HG03103 (cell line): Measurements from ENCODE around the gene RANBP3.
"Not testable (repeated sequence)": the region's sequence is repeated elsewhere in the genome, so short reads cannot be mapped to it uniquely, and the experiment has no call there.

Source experiments
- ATAC-seq: cut with Tn5 transposase; IDR thresholded peaks from one replicate; pipeline ENCODE4 v1.9.1; 2021; ENCODE audit warnings: low read depth; ENCODE audit not compliant: unreplicated experiment

Gene RANBP3

DNA sequence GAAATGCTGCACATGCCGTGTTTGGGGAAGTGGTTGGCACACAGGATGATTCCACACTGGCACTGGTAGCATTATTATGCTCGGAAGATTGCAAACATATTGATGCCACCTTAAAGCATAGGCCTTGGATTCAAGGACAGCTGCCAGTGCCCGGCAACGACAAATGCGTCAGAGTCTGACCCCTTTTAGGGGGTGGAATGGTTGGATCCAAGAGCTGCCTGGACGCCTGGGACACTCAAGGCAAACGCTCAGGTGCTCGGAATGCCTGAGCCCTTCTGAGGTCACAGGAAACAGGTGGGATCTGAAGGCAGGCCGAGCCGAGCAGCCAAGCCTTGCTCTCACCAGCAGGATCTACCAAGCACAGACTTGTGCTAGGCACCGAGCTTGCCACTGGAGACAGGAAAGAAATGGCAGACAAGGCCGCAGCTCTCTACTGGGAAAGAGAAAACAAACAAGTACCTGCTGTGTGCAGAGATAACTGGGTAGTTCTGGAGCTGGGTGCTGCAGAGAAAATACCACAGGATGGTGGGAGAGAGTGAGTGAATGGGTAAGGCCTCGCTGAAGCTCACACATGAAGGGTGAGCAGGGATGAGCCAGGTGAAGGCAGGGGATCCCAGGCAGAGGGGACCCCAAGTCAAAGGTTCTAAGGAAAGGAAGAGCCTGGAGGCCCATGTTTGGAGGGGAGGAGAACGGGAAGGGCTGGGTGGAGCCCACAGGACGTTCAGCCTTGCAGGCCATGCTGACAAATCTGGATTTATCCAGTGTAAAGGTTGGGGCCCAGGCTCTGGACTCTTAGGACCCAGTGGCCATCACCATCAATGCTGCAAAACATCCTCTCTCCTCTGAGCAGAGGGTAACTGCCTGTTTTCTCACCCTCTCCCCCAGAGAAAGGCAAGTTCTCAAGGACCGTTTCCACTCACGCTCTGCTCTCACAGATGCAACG lies 9.2 kb downstream of the RANBP3 start:
- no peak for ATAC-seq

DNA sequence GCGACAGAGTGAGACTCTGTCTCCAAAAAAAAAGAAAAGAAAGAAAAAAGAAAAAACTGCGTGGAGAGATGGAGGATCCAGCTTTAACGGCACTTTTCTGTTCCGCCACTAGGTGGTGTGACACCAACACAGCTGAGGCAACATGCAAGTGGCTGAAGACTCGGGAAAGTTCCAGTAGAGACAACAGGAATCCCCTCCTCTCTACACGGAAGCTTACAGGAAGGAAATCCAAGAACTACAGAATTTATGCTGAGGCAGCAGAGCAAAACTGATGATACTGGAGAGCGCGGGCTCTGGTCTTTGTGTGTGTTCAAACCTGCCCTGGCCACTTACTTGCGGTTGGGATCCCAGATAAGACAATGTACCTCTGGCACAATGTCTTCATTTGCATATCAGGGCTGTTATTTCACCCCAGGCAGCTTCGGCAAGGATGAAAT lies 9.9 kb downstream of the RANBP3 start:
- ATAC-seq: no peak

DNA sequence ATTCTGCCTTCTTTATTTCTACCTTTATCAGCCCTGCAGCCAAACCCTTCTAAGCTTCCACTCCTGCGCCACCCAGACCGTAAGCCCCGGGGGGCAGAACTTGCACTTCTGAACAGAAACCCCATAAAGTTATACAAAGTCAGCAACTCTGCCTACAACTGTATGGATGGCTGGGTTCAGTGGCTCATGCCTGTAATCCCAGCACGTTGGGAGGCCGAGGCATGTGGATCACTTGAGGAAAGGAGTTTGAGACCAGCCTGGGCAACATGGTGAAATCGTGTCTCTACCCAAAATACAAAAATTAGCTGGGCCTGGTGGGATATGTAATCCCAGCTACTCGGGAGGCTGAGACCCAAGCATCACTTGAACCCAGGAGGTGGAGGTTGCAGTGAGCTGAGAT lies 10.4 kb downstream of the RANBP3 start:
- no peak for ATAC-seq

DNA sequence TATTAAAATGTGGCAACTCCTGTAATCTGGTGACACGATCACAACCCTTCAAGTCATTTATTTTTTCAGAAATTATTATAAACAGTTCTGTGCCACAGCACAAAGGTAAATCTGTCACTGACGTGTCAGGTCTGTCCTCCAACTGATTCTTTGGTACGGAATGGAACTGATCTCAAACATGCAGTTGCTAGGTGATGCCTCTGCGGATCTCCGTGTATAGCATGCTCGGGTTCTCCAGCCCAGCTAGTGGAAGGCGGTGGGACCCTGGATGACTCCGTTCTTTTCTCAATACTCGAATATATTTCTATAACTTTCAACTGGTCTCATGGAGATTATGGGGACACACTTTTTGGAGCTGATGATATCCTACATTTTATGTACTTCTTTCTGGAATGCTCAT lies 11.0 kb downstream of the RANBP3 start:
- ATAC-seq: no peak

DNA sequence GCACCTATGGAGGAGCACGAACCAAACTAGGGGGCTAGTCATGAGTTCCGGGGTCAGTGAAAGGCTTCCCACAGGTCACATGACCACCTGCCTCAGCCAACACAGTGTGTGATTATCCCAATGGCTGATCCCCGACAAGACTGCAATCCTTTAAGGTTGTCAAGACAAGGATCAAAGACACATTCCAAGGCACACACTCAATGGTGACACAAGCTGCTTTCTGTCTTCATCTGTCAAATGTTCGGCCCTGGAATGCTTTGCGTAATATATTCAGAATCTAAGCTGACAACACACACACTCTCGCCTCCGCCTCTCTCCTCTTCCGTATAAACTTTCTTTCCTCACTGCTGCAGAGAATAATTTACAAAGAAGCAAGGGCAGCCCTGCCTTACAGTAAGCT lies 11.7 kb downstream of the RANBP3 start:
- no peak for ATAC-seq

DNA sequence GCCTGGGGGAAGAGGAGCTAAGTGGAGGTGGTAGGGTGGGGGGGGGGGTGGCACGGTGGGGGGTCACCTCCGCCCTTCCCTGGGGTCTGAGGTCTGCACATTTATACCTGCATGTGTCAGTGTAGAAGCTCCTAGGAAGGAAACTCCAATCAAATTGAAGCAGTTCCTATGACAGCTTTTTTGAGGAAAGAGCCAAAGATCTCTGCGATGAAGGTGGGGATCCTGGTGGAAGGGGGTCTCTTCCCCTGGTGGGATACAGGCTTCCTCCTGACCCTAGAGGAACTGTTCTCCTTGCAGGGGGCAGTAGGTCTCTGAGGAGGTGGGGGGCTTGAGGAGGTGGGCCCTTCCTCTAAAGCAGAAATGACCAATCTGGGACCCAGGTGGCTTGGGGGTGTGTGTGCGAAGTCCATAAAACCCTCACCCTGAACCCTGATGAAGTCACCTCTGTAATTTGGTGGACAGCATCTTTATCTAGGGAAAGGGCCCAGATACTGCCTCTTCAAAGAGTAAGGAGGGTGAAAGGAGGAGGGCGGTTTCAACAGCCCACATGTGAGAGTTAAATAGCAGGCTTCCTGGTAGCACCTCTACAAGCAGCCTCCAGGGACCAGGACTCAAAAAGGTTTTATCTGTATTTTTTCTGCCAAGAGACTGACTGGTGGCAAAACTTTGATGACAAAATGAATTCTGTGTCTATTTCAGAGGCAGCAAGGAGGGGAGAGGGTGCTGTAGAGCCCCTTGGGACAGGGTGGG lies 12.9 kb downstream of the RANBP3 start:
- ATAC-seq: no peak

DNA sequence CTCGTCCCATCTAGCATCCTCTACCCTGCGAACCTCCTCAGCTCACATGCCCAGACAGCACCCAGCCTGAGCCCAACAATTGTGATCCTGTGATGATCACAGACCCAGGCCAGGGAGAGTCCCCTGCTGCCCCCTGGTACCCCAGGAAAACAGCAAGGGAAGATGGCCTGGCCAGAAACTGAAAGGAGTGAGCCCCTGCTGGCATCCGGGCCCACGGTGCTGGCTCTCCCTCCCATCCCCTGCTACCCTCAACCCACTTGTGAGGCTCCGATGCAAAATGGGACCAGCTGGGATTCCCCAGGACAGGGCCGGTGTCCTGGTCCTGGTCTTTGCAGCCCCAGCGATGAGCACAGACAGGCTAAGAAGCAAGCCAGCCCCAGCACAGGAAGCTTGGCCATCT lies 14.1 kb downstream of the RANBP3 start:
- ATAC-seq: no peak

DNA sequence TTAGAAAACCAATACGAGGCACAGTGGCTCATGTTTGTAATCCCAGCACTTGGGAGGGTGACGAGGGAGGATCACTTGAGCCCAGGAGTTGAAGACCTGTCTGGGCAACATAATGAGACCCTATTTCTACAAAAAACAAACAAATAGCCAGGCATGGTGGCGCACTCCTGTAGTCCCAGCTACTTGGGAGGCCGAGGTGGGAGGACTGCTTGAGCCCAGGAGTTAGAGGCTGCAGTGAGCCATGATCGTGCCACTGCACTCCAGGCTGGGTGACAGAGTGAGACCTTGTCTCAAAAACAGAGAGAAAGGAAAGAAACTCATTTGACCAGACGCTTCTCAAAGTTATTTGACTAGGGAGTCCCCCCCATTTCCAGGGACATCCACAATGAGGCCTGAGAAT lies 14.7 kb downstream of the RANBP3 start:
- not testable (repeated sequence) for ATAC-seq

DNA sequence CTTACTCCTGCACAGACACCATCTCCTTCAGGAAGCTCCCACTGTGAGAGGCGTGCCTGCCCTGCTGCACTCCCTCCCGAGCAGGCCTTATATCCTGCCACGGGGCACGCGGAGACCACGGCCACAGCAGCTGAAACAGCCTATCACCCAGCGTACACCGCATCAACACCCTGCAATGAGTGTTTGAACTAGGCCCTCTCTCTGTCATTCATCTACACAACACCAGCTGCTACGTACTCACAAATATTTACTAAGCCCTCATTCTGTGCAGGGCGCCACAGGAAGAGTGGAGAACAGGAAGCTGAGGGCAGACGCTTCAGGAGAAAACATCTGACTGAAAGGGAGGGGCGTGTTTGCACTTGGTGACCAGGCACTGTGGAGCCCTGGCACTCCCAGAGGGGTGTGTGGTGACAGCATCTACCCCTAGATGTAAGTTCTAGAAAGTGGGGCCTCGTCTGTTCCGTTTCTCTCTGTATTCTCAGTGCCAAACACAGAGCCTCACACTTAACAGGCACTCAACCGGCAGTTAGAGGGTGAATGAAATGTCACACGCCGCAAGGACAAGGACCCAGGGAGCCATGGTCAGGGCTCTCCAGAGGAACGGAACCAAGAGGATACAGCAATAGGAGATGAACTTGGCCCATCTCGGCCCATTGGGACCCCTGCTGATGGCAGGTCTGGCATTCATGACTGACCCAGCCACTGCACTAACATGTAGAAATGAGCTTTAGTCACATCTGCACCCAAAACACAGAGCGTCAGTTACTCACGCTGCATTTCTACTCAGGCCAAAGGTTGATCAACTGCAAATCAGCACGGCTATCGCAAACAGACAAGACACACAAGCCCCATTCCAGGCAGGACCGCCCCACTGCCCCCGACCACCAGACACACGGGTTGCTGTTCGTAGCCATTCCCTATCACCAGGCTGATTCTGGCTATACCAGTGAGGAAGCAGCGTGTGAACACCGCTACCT lies 15.7 kb downstream of the RANBP3 start:
- no peak for ATAC-seq

DNA sequence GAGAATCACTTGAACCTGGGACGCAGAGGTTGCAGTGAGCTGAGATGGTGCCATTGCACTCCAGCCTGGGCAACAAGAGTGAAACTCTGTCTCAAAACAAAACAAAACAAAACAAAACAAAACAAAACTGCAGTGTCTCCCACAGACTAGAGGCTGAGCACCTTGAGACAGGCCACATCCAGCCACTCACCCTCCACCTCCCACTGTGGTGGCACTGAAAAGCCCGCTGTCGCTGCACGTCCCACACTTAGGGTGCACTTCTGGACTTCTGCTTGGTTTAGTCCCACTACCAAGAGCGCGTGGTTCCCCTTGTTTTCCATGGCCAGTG lies 16.3 kb downstream of the RANBP3 start:
- ATAC-seq: not testable (repeated sequence)

DNA sequence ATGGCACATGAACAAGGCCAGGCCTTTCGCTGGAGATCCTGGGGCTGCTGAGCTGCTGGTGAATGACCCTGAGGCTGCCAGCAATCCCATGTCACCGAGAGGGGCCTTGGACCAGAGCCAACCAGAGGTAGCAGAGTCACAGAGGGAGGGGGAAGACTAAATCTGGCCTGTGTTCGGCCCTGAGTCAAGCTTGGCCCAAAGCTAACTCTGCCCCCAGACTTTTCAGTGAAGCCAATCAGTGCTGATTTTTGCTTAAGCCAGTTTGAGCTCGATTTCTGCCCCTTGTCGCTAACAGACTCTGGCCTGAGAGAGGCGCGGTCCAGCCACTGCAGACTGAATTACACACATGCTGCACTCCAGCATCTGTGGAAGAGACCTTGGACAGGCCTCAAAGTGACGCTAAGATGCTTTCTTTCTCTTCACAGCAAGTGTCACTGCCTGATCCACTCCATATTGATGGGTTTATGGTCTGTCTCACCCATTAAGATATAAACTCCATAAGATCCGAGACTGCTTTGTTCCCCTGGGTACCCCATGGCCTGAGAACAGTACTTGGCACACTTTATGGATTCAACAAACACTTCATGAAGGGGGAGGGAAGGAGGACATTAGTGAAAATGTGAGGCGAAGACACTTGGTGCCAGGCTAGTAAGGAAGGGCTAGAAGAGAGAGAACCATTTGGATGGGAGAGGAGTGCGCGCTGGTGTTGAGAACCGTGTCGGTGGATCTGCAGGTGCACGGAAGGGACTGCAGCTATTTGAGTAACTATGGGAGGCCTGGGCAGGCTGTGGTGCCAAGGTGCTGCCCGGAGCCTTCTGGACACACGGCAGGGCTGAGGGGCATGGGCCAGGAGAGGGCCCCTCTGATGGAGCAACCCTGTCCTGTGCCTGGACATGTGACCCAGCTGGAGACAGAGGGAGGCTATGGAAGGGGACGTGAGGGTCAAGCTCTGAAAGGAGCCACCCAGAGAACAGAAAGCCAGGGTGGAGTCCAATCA lies 17.6 kb downstream of the RANBP3 start:
- ATAC-seq: no peak

DNA sequence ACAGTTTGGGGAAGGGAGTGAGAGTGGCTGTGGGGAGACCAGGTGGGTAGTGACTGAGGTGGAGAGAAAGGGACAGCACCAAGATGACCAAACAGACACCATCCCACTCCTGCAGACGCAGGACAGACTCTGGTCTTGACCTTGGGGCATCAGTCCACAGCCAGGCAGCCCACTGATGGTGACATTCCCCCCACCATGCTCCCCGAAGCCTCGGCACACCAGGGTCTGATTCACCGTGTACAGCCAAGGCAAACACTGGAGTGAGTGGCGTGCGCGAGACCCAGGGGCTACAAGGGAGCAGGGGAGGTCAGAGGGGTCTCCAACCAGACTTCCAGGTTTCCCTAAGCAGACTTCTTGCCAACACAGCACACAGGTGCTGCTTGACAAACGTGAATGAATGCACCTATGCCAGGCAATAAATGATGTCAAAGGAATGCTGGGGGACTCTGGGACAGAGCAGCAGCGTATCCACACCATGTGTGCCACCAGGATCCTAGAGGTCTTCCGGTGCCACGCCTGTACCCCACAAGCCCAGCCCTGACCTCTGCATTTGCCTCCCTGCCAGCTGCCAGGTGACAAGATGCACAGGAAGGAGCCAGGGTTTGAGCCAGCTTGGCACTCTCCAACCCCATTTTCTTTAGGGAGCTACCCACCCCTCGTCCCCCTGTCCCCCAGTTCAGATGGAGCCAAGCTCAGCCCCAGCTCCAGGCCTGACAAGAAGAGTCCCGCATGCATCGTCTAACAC lies 18.5 kb downstream of the RANBP3 start:
- ATAC-seq: no peak

DNA sequence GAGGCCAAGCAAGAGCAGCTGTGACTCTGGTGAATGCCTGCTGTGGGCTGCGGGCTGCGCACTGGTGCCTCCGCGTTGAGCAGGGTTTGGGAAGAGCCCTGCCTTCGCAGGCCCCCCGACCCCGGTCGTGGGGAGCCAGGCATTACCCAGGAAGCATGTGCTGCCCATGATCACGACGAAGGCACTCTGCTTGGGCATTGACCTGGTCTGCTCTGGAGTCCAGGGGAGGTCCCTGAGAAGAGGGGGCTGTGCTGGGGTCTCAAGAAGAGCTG lies 19.2 kb downstream of the RANBP3 start:
- no peak for ATAC-seq

DNA sequence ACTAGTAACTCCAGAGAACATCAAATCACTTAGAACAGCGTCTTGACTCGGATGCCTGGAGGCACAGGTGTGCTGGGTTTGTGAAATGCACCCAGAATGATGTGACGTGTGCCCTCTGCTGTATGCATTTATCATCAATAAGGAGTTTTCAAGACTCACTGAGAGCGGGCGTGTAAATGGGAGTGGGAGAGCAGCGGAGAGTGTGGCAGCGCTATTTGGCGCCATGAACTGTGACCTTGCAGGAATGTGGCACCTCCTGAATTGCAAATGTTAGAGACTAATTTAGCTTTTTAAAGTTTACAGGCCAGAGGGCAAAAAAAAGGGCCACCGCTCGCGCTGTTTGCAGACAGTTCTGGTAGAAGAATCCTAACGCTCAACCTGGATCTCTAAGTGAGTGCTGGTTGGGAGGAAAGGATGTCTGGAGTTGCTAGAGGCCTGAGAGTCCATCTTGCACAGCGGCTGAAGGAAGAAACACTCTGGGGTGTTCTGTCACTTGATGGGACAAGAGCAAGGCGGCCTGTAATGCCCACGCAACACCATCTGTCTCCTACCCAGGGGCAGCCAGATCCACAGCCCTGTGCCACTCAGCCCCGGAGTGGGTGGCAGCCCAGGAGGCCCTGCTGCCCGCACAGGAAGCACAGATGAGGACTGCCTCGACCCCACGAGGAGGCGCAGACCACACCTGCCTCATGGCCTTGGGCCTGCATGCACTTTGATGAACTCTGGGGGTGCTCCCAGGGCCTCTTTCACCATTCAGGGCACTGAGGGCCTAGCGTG lies 19.7 kb downstream of the RANBP3 start:
- ATAC-seq: no peak

DNA sequence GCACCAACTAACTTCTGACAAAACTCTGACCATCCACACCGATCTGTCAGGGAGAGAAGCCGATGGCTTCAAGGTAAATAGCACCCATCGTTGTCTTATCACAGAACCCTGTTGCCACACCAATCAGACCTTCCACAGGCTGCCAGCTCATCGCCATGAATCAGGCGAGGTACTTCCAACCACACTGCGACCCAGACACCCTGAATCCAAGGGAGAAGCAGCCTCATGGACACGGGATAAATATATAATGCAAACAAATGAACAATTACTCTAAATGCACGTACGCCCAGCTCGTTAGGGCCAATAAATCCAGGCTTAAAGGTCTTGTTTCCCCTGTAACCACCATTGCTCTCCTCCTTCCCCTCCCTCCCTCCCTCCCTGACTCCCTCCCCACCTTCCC lies 20.8 kb downstream of the RANBP3 start:
- no peak for ATAC-seq

DNA sequence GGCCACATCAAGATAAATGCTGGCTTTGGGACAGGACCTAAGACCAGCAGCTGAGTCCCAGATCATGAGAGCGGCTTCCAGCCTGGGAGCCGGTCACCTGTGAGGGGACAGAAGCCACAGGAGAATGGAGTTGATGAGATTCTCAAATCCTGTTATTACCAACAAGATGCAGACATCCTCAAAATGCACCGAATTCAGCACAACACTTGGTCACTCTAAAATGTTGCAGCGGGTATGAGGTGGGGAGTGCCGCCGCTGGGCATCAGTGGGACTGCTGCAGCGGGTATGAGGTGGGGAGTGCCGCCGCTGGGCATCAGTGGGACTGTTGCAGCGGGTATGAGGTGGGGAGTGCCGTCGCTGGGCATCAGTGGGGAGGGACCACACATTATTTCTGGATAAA lies 21.2 kb downstream of the RANBP3 start:
- ATAC-seq: no peak

DNA sequence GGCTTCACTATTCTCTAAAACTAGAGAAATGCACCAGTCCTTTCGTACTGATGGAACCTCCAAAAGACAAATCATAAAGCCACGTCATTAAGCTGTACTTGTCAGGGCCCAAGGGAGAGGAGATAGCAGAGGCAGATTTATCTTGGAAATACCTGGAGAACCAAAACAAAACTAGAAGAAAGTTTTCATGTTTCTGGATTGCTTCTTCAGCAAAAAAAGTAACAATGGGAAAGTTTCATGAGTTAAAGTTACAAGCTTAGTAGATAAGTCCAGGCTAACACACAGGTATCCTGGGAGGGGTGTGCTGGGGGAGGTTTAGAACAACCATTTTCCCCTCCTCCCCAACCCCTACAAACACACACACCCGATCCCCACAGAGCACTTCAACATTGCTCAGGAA lies 21.6 kb downstream of the RANBP3 start:
- ATAC-seq: no peak

DNA sequence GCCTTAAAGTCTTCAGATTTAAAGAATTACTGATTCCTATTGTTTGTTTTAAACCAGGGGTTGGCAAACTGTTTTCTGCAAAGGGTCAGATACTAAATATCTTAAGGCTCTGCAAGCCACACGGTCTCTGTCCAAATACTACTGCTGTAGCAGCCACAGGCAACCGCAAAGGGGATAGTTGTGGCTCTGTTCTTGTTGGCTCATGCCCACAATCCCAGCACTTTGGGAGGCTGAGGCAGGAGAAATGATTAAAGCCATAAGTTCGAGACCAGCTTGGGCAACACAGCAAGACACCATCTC lies 22.4 kb downstream of the RANBP3 start:
- ATAC-seq: no peak

DNA sequence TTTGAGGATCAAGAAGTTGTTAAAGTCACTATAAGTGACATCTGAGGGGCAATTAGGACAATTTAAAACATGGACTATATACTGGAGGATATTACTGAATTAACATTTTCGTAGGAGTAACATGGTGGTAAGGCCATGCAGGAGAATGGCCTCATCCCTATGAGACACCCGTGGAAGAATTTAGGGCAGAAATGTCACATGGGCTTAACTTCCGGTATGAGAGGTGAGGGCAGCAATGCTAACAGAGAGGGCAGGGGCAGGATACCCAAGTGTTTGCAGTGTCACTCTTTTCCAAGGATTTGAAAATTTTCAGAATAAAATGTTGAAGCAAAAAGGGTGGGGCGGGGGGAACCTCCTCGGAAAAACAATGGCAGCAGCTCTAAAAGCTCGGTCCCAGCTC lies 23.6 kb downstream of the RANBP3 start:
- no peak for ATAC-seq
